Activated naive CD4-positive, alpha-beta T cell treated with anti-CD3 and anti-CD28 coated beads for 36 hours (primary cell): ENCODE results near the gene RAET1E. TPM values are rescaled to one million over a fixed set of nuclear protein-coding genes. Genes with fewer than 3 reads are reported as not detected.

ENCODE experiments used
- CTCF ChIA-PET: fragments of 350-600 bp; sonication (Branson Sonifier 250); formaldehyde crosslinking; loops from one replicate; lab custom pipeline; 2021; ENCODE audit warnings: antibody characterized with exemption; lab: Charles Lee
- DNase-seq: peaks from one replicate; pipeline ENCODE4 v3.0.0-alpha.2; 2020
- H3K27ac Mint-ChIP-seq: one replicate; pipeline ENCODE4 v1.8.0; 2021; ENCODE audit warnings: mild to moderate bottlenecking, mixed read lengths
- H3K27me3 Mint-ChIP-seq: one replicate; pipeline ENCODE4 v1.8.0; 2021; ENCODE audit warnings: low read depth, mixed read lengths
- H3K36me3 Mint-ChIP-seq: one replicate; pipeline ENCODE4 v1.8.0; 2021; ENCODE audit warnings: low read depth, mixed read lengths
- H3K4me1 Mint-ChIP-seq: one replicate; pipeline ENCODE4 v1.8.0; 2021; ENCODE audit warnings: low read depth, mixed read lengths
- H3K4me3 Mint-ChIP-seq: one replicate; pipeline ENCODE4 v1.8.0; 2021; ENCODE audit warnings: mild to moderate bottlenecking, moderate library complexity, mixed read lengths
- H3K9me3 Mint-ChIP-seq: one replicate; pipeline ENCODE4 v1.8.0; 2021; ENCODE audit warnings: mixed read lengths
- intact Hi-C: fragments of 100-400 bp; cut with micrococcal nuclease; formaldehyde crosslinking; loops from one replicate; pipeline ENCODE4 v1.15.1; 2023
- total RNA-seq, 2 experiments: library from RNA; stranded (reverse); gene quantifications; one replicate each; pipeline ENCODE4 v1.2.3, GENCODE V29; 2021

RAET1E gene
- total RNA-seq, 2 experiments from 2014 or later, result not detected

GRCh38 chr6:149904661-149905370 lies 6.9 kb upstream of the RAET1E start:
- CTCF ChIA-PET, result interaction anchor here (1.4 kb wide), 1 partner anchor 65 kb away, joined by 3 read pairs; no protein-coding TSS in a partner anchor
- DNase-seq, result no peak
- Mint-ChIP-seq H3K36me3 (no peaks in the 10 kb centered on the region), H3K4me3 (no peak overlapping the region), H3K4me1 (no peaks in the 10 kb centered on the region), H3K27me3 (no peaks in the 10 kb centered on the region), H3K27ac (no peak overlapping the region), H3K9me3 (peaks cover 17% of the 10 kb centered on the region)
- intact Hi-C loops, result no loop called here

- Mint-ChIP-seq H3K36me3 (no peaks in the 10 kb centered on the region), H3K27ac (no peak overlapping the region), H3K9me3 (peaks cover 15% of the 10 kb centered on the region), H3K27me3 (no peaks in the 10 kb centered on the region), H3K4me1 (no peaks in the 10 kb centered on the region), H3K4me3 (no peak overlapping the region)
- intact Hi-C loops, result no loop called here
- CTCF ChIA-PET, result interaction anchor here (1.0 to 1.4 kb wide), 2 partner anchors 64 to 70 kb away, joined by 3 read pairs; no protein-coding TSS in a partner anchor
- DNase-seq, result no peak
Observed at GRCh38 chr6:149903938-149904611, 6.2 kb upstream of the RAET1E start.

- DNase-seq, result no peak
- CTCF ChIA-PET, result no interaction called here
- H3K36me3 Mint-ChIP-seq, result no peaks in the 10 kb centered on the region
- H3K9me3 Mint-ChIP-seq, result no peaks in the 10 kb centered on the region
- no peak overlapping the region for H3K27ac Mint-ChIP-seq
- H3K27me3 Mint-ChIP-seq, result no peaks in the 10 kb centered on the region
- intact Hi-C loops, result no loop called here
- H3K4me1 Mint-ChIP-seq, result peaks cover 1% of the 10 kb centered on the region
- no peak overlapping the region for H3K4me3 Mint-ChIP-seq
Observed at GRCh38 chr6:149901444-149902140, 3.7 kb upstream of the RAET1E start.

- Mint-ChIP-seq H3K36me3 (no peaks in the 10 kb centered on the region), H3K27ac (no peak overlapping the region), H3K4me1 (peaks cover 9% of the 10 kb centered on the region), H3K9me3 (no peaks in the 10 kb centered on the region), H3K27me3 (no peaks in the 10 kb centered on the region), H3K4me3 (no peak overlapping the region)
- no peak for DNase-seq
- CTCF ChIA-PET, result interaction anchor here (0.8 to 1.0 kb wide), 3 partner anchors 23 to 210 kb away, joined by 3 to 4 read pairs (median 3); no protein-coding TSS in a partner anchor
- intact Hi-C loops, result no loop called here
Observed at GRCh38 chr6:149900620-149901443, 2.9 kb upstream of the RAET1E start.

GRCh38 chr6:149899926-149900619 lies 2.2 kb upstream of the RAET1E start:
- H3K4me1 Mint-ChIP-seq, result peaks cover 12% of the 10 kb centered on the region
- H3K27me3 Mint-ChIP-seq, result no peaks in the 10 kb centered on the region
- no peaks in the 10 kb centered on the region for H3K36me3 Mint-ChIP-seq
- no peak overlapping the region for H3K4me3 Mint-ChIP-seq
- no peaks in the 10 kb centered on the region for H3K9me3 Mint-ChIP-seq
- no peak for DNase-seq
- intact Hi-C loops, result no loop called here
- no peak overlapping the region for H3K27ac Mint-ChIP-seq
- CTCF ChIA-PET, result interaction anchor here (0.8 to 1.0 kb wide), 3 partner anchors 24 to 210 kb away, joined by 3 to 4 read pairs (median 3); no protein-coding TSS in a partner anchor

GRCh38 chr6:149899486-149899885 lies 1.6 kb upstream of the RAET1E start:
- Mint-ChIP-seq H3K27me3 (peaks cover 2% of the 10 kb centered on the region), H3K36me3 (no peaks in the 10 kb centered on the region), H3K4me1 (peaks cover 12% of the 10 kb centered on the region), H3K4me3 (no peak overlapping the region), H3K27ac (no peak overlapping the region), H3K9me3 (no peaks in the 10 kb centered on the region)
- CTCF ChIA-PET, result interaction anchor here (1.0 kb wide), 1 partner anchor 209 kb away, joined by 3 read pairs; no protein-coding TSS in a partner anchor
- no peak for DNase-seq
- intact Hi-C loops, result no loop called here

- intact Hi-C loops, result no loop called here
Observed at GRCh38 chr6:149898966-149899365, 1.1 kb upstream of the RAET1E start.

GRCh38 chr6:149897015-149897697 lies 757 bp downstream of the RAET1E start:
- CTCF ChIA-PET, result interaction anchor here (0.6 to 2.4 kb wide), 2 partner anchors 57 to 1374 kb away, joined by 4 to 8 read pairs; no protein-coding TSS in a partner anchor
- no peak overlapping the region for H3K27ac Mint-ChIP-seq
- no peak overlapping the region for H3K4me3 Mint-ChIP-seq
- no peaks in the 10 kb centered on the region for H3K36me3 Mint-ChIP-seq
- H3K9me3 Mint-ChIP-seq, result no peaks in the 10 kb centered on the region
- DNase-seq, result no peak
- peaks cover 3% of the 10 kb centered on the region for H3K27me3 Mint-ChIP-seq
- H3K4me1 Mint-ChIP-seq, result peaks cover 12% of the 10 kb centered on the region
- intact Hi-C loops, result no loop called here

More at GRCh38 chr6:149898966-149899365, 1.1 kb upstream of the RAET1E start:
- H3K4me1 Mint-ChIP-seq, result peaks cover 12% of the 10 kb centered on the region
- no peaks in the 10 kb centered on the region for H3K9me3 Mint-ChIP-seq
- DNase-seq, result no peak
- no peaks in the 10 kb centered on the region for H3K36me3 Mint-ChIP-seq
- no peak overlapping the region for H3K27ac Mint-ChIP-seq
- H3K4me3 Mint-ChIP-seq, result no peak overlapping the region
- H3K27me3 Mint-ChIP-seq, result peaks cover 3% of the 10 kb centered on the region
- CTCF ChIA-PET, result no interaction called here

- Mint-ChIP-seq H3K36me3 (no peaks in the 10 kb centered on the region), H3K27ac (no peak overlapping the region), H3K4me3 (no peak overlapping the region), H3K4me1 (peaks cover 12% of the 10 kb centered on the region), H3K9me3 (no peaks in the 10 kb centered on the region), H3K27me3 (peaks cover 3% of the 10 kb centered on the region)
- CTCF ChIA-PET, result interaction anchor here (0.6 to 2.4 kb wide), 3 partner anchors 56 to 1373 kb away, joined by 3 to 8 read pairs (median 4); no protein-coding TSS in a partner anchor
- no peak for DNase-seq
- intact Hi-C loops, result loop anchor here (1.0 kb wide), 1 partner anchor 32 kb away; the partner anchor contains the start of gene LRP11
Observed at GRCh38 chr6:149896491-149896890, 1.4 kb downstream of the RAET1E start.

GRCh38 chr6:149895833-149896271 lies 2.1 kb downstream of the RAET1E start:
- peaks cover 12% of the 10 kb centered on the region for H3K4me1 Mint-ChIP-seq
- H3K4me3 Mint-ChIP-seq, result no peak overlapping the region
- peak; percentile 76 for DNase-seq
- H3K27me3 Mint-ChIP-seq, result peaks cover 3% of the 10 kb centered on the region
- H3K27ac Mint-ChIP-seq, result no peak overlapping the region
- no peaks in the 10 kb centered on the region for H3K36me3 Mint-ChIP-seq
- CTCF ChIA-PET, result interaction anchor here (0.6 to 2.4 kb wide), 3 partner anchors 36 to 330 kb away, joined by 3 to 8 read pairs (median 3); no protein-coding TSS in a partner anchor
- intact Hi-C loops, result loop anchor here (1.0 kb wide), 1 partner anchor 32 kb away; the partner anchor contains the start of gene LRP11
- no peaks in the 10 kb centered on the region for H3K9me3 Mint-ChIP-seq
